GM10248 (cell line): ENCODE data around the gene RRAD.

Source experiments
- CTCF ChIA-PET: fragments of 300-600 bp; sonication (Branson Sonifier 250); formaldehyde crosslinking; extraction: SDS; loops from one replicate; lab custom pipeline; 2021; ENCODE audit warnings: antibody characterized with exemption; lab: Yijun Ruan, JAX
- POLR2A ChIA-PET: fragments of 350-650 bp; sonication (Branson Sonifier 250); formaldehyde crosslinking; extraction: SDS; loops from one replicate; lab custom pipeline; 2020; ENCODE audit warnings: antibody characterized with exemption; lab: Yijun Ruan, JAX
- DNase-seq: peaks from one replicate; pipeline ENCODE4 v3.0.0; 2012; ENCODE audit errors: extremely low spot score
- CTCF ChIP-seq: IDR thresholded peaks from 2 replicates; pipeline ENCODE4 v1.5.1; 2012; ENCODE audit warnings: mild to moderate bottlenecking, low read depth; ENCODE audit errors: extremely low read depth, missing control alignments, control extremely low read depth

Gene RRAD

GRCh38 chr16:66894948-66895688, 30.2 kb downstream of the RRAD start:
- ChIA-PET CTCF (interaction anchor here (0.7 to 8.4 kb wide), 36 partner anchors 8 to 490 kb away, joined by 3 to 115 read pairs (median 5); partner anchors contain the start of genes CDH16, NAE1, PDP2 and RRAD), POLR2A (no interaction called here)
- DNase-seq: peak; percentile 78
- TF ChIP-seq CTCF: peak; percentile 87

GRCh38 chr16:66894055-66894454, 31.3 kb downstream of the RRAD start:
- POLR2A ChIA-PET: no interaction called here
- DNase-seq: no peak
- CTCF ChIA-PET: interaction anchor here (1.3 to 8.4 kb wide), 12 partner anchors 7 to 304 kb away, joined by 3 to 115 read pairs (median 9); partner anchors contain the start of genes PDP2 and RRAD
- TF ChIP-seq CTCF: no peak

DNA sequence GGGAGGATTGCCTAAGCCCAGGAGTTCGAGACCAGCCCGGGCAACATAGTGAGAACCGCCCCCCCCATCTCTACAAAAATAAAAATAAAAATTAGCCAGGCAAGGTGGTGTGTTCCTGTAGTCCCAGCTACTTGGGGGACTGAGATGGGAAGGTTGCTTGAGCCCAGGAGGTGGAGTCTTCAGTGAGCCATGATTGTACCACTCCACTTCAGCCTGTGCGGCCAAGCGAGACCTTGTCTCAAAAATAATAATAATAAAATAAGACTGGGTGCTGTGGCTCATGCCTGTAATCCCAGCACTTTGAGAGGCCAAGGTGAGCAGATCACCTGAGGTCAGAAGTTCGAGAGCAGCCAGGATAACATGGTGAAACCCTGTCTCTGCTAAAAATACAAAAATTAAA, 33.5 kb downstream of the RRAD start:
- POLR2A ChIA-PET: interaction anchor here (0.5 to 1.1 kb wide), 2 partner anchors 12 to 34 kb away, joined by 3 to 5 read pairs; no protein-coding TSS in a partner anchor
- no peak for TF ChIP-seq CTCF
- CTCF ChIA-PET: interaction anchor here (1.1 to 8.4 kb wide), 6 partner anchors 9 to 126 kb away, joined by 3 to 115 read pairs (median 8); partner anchors contain the start of gene RRAD
- no peak for DNase-seq

DNA sequence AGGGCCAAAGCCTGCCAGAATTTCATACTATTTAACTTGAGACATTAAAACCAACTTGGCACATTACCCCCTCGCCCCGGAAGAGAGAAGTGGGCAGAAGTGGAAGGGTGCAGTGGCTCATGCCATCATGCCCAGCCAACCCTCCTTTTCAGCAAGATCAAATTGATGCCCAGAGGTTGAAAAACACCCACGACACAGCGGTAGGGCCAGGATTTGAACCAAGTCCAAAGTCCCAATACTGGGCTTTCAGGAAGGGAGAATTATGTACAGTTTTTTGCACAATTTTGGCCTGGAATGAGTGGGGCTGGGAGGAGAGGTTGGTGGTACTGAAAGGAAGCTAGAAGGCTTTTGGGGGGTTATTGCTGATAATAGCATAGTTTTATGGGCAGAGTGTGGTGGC, 34.0 kb downstream of the RRAD start:
- DNase-seq: no peak

DNA sequence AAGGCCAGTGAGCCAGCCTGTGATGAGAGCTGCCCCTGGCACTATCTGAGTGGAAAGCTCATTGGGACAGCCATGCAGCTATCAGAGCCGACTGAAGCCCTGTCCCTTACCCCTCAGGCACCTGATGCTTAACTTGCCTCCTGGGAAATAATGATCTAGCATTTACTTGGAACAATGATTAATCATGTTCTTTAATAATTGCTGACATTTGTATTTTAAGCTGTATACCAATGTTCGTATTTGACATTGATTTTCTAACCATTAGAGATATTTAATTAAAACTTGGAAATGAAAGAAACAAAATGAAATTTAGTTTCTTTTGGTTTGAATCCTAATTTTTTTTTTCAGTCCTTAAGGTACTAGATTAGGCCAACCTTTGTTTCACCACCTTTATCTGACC, 34.5 kb downstream of the RRAD start:
- DNase-seq: no peak
- TF ChIP-seq CTCF: no peak
- CTCF ChIA-PET: interaction anchor here (0.7 to 2.9 kb wide), 6 partner anchors 18 to 282 kb away, joined by 3 to 10 read pairs (median 6); no protein-coding TSS in a partner anchor
- POLR2A ChIA-PET: interaction anchor here (0.6 kb wide), 1 partner anchor 949 kb away, joined by 3 read pairs; no protein-coding TSS in a partner anchor

More for the DNA sequence above, 34.0 kb downstream of the RRAD start:
- CTCF ChIA-PET: interaction anchor here (1.1 to 8.4 kb wide), 8 partner anchors 9 to 126 kb away, joined by 3 to 115 read pairs (median 7); partner anchors contain the start of gene RRAD
- POLR2A ChIA-PET: interaction anchor here (0.5 to 1.1 kb wide), 2 partner anchors 12 to 34 kb away, joined by 3 to 5 read pairs; no protein-coding TSS in a partner anchor
- TF ChIP-seq CTCF: no peak

GRCh38 chr16:66889622-66890021, 35.7 kb downstream of the RRAD start:
- no peak for DNase-seq
- POLR2A ChIA-PET: no interaction called here
- no peak for TF ChIP-seq CTCF
- CTCF ChIA-PET: interaction anchor here (1.2 to 2.1 kb wide), 4 partner anchors 15 to 38 kb away, joined by 3 to 10 read pairs (median 4); no protein-coding TSS in a partner anchor
